Measurements from ENCODE around the gene NRCAM.

The NRCAM gene

GRCh38 chr7:108142180-108142579, 314.1 kb downstream of the NRCAM start:
- no peak overlapping the region for H3K27ac ChIP-seq (ENCODE audit: low read depth, low read length)
- H3K9me3 ChIP-seq (ENCODE audit: insufficient read depth, low read length), result no peaks in the 10 kb centered on the region
- H3K79me2 ChIP-seq (ENCODE audit: insufficient read depth, low read length), result no peaks in the 10 kb centered on the region
- H3K9me2 ChIP-seq (replicated peaks; ENCODE audit: insufficient read depth, low read length), result no peaks in the 10 kb centered on the region
- H4K20me1 ChIP-seq (ENCODE audit: low read depth, low read length), result no peaks in the 10 kb centered on the region
- H3F3A ChIP-seq (ENCODE audit: insufficient read depth), result no peaks in the 10 kb centered on the region
- H3K4me2 ChIP-seq (ENCODE audit: low read depth, low read length, poor library complexity, severe bottlenecking), result no peak overlapping the region
- no peak for TF ChIP-seq EZH2phosphoT487 (conservative IDR thresholded peaks at IDR 0.05; ENCODE audit: low read length)
- no peak for TF ChIP-seq CTCF (IDR thresholded peaks at IDR 0.05; ENCODE audit: insufficient read depth, low read length, poor library complexity, severe bottlenecking)
- no peaks in the 10 kb centered on the region for H3K27me3 ChIP-seq (ENCODE audit: low read length)
- H3K4me3 ChIP-seq (ENCODE audit: insufficient read depth, low read length, poor library complexity, severe bottlenecking), result no peak overlapping the region
- no peak overlapping the region for H2AFZ ChIP-seq (ENCODE audit: low read depth, low read length, severe bottlenecking)
- H3K36me3 ChIP-seq (ENCODE audit: low read length), result no peaks in the 10 kb centered on the region
- H3K9ac ChIP-seq (ENCODE audit: low read length), result no peak overlapping the region

GRCh38 chr7:108140671-108141070, 315.6 kb downstream of the NRCAM start:
- H3K36me3 ChIP-seq (ENCODE audit: low read length), result no peaks in the 10 kb centered on the region
- TF ChIP-seq EZH2phosphoT487 (conservative IDR thresholded peaks at IDR 0.05; ENCODE audit: low read length) (no peak), CTCF (IDR thresholded peaks at IDR 0.05; ENCODE audit: insufficient read depth, low read length, poor library complexity, severe bottlenecking) (no peak)
- no peaks in the 10 kb centered on the region for H3K27me3 ChIP-seq (ENCODE audit: low read length)
- no peaks in the 10 kb centered on the region for H3F3A ChIP-seq (ENCODE audit: insufficient read depth)
- no peak overlapping the region for H3K27ac ChIP-seq (ENCODE audit: low read depth, low read length)
- H3K79me2 ChIP-seq (ENCODE audit: insufficient read depth, low read length), result no peaks in the 10 kb centered on the region
- H3K9me3 ChIP-seq (ENCODE audit: insufficient read depth, low read length), result no peaks in the 10 kb centered on the region
- H2AFZ ChIP-seq (ENCODE audit: low read depth, low read length, severe bottlenecking), result no peak overlapping the region
- no peaks in the 10 kb centered on the region for H4K20me1 ChIP-seq (ENCODE audit: low read depth, low read length)
- H3K4me2 ChIP-seq (ENCODE audit: low read depth, low read length, poor library complexity, severe bottlenecking), result no peak overlapping the region
- no peak overlapping the region for H3K9ac ChIP-seq (ENCODE audit: low read length)
- H3K9me2 ChIP-seq (replicated peaks; ENCODE audit: insufficient read depth, low read length), result no peaks in the 10 kb centered on the region
- H3K4me3 ChIP-seq (ENCODE audit: insufficient read depth, low read length, poor library complexity, severe bottlenecking), result no peak overlapping the region

- H2AFZ ChIP-seq (ENCODE audit: low read depth, low read length, severe bottlenecking), result no peak overlapping the region
- no peak overlapping the region for H3K9ac ChIP-seq (ENCODE audit: low read length)
- H4K20me1 ChIP-seq (ENCODE audit: low read depth, low read length), result no peaks in the 10 kb centered on the region
- no peaks in the 10 kb centered on the region for H3K36me3 ChIP-seq (ENCODE audit: low read length)
- no peaks in the 10 kb centered on the region for H3K9me2 ChIP-seq (replicated peaks; ENCODE audit: insufficient read depth, low read length)
- no peaks in the 10 kb centered on the region for H3F3A ChIP-seq (ENCODE audit: insufficient read depth)
- TF ChIP-seq EZH2phosphoT487 (conservative IDR thresholded peaks at IDR 0.05; ENCODE audit: low read length), result no peak
- no peak for TF ChIP-seq CTCF (IDR thresholded peaks at IDR 0.05; ENCODE audit: insufficient read depth, low read length, poor library complexity, severe bottlenecking)
- no peak overlapping the region for H3K4me3 ChIP-seq (ENCODE audit: insufficient read depth, low read length, poor library complexity, severe bottlenecking)
- no peak overlapping the region for H3K27ac ChIP-seq (ENCODE audit: low read depth, low read length)
- H3K79me2 ChIP-seq (ENCODE audit: insufficient read depth, low read length), result no peaks in the 10 kb centered on the region
- H3K4me2 ChIP-seq (ENCODE audit: low read depth, low read length, poor library complexity, severe bottlenecking), result no peak overlapping the region
- no peaks in the 10 kb centered on the region for H3K27me3 ChIP-seq (ENCODE audit: low read length)
- no peaks in the 10 kb centered on the region for H3K9me3 ChIP-seq (ENCODE audit: insufficient read depth, low read length)
Measured at GRCh38 chr7:108138911-108139310, 317.3 kb downstream of the NRCAM start.

Data from SU-DHL-6 (cell line).